A172 (cell line): ENCODE results near the gene RFPL2. TPM values are rescaled to one million over a fixed set of nuclear protein-coding genes. Genes with fewer than 3 reads are reported as not detected.
A peak's percentile ranks its signal among the peaks of the same experiment; 100 is the strongest.
"Not testable (repeated sequence)": the region's sequence is repeated elsewhere in the genome, so short reads cannot be mapped to it uniquely, and the experiment has no call there.

Experiments
- DNase-seq: peaks from one replicate; pipeline ENCODE4 v3.0.0-alpha.2; 2015; ENCODE audit warnings: low spot score
- total RNA-seq: library from RNA; depleted of rRNA; stranded (reverse); fragments of >200 nt; shearing (Covaris generic); gene quantifications from 2 replicates; pipeline ENCODE4 v1.2.3, GENCODE V29; 2014

The RFPL2 gene
- total RNA-seq, 1 experiment from 2014 or later = not detected

- DNase-seq = no peak
Measured at GRCh38 chr22:32205974-32206773, 1.3 kb upstream of the RFPL2 start.

GRCh38 chr22:32204040-32204855 is 625 bp downstream of the RFPL2 start:
- DNase-seq = no peak

- no peak for DNase-seq
Measured at GRCh38 chr22:32203181-32204039, 1.5 kb downstream of the RFPL2 start.

- peak; percentile 44 for DNase-seq
Measured at GRCh38 chr22:32202539-32203180, 2.2 kb downstream of the RFPL2 start.

GRCh38 chr22:32202161-32202538 is 2.7 kb downstream of the RFPL2 start:
- DNase-seq = no peak

GRCh38 chr22:32200752-32201151 is 4.1 kb downstream of the RFPL2 start:
- DNase-seq = no peak

- no peak for DNase-seq
Measured at GRCh38 chr22:32199961-32200360, 4.9 kb downstream of the RFPL2 start.

GRCh38 chr22:32199341-32199740 is 5.5 kb downstream of the RFPL2 start:
- DNase-seq = no peak

- DNase-seq = not testable (repeated sequence)
Measured at GRCh38 chr22:32197553-32198226, 7.2 kb downstream of the RFPL2 start.

- not testable (repeated sequence) for DNase-seq
Measured at GRCh38 chr22:32195900-32196299, 9.0 kb downstream of the RFPL2 start.

- DNase-seq = not testable (repeated sequence)
Measured at GRCh38 chr22:32193346-32193745, 11.5 kb downstream of the RFPL2 start.

GRCh38 chr22:32191021-32191420 is 13.9 kb downstream of the RFPL2 start:
- not testable (repeated sequence) for DNase-seq

- no peak for DNase-seq
Measured at GRCh38 chr22:32185821-32186220, 19.1 kb downstream of the RFPL2 start.

- no peak for DNase-seq
Measured at GRCh38 chr22:32183625-32184024, 21.2 kb downstream of the RFPL2 start.

GRCh38 chr22:32181043-32181442 is 23.8 kb downstream of the RFPL2 start:
- no peak for DNase-seq

- DNase-seq = no peak
Measured at GRCh38 chr22:32177221-32177765, 27.6 kb downstream of the RFPL2 start.

- DNase-seq = no peak
Measured at GRCh38 chr22:32175683-32176644, 28.9 kb downstream of the RFPL2 start.

GRCh38 chr22:32175115-32175514 is 29.8 kb downstream of the RFPL2 start:
- DNase-seq = no peak

GRCh38 chr22:32165681-32166080 is 39.2 kb downstream of the RFPL2 start:
- no peak for DNase-seq
